Heart left ventricle (tissue), 16 donors: Measurements from ENCODE around the gene KRTAP8-1. TPM values are rescaled to one million over a fixed set of nuclear protein-coding genes. Genes with fewer than 3 reads are reported as not detected.

Source experiments
- ATAC-seq, 4 donors: fragments of 200-7000 bp; cut with Tn5 transposase; one replicate each; pipeline ENCODE4 v1.9.1; 2020 to 2022; ENCODE audit warnings: moderate library complexity in 4 of 4, mild to moderate bottlenecking in 3 of 4, moderate number of reproducible peaks in 1 of 4
- DNase-seq, 5 donors: peaks; one replicate each; pipeline ENCODE4 v3.0.0-alpha.2; 2020
- H3K27ac ChIP-seq, 12 donors: fragments of 200-600 bp; sonication (generic) in 4 of 12; one replicate each; pipeline versions ENCODE4 v1.5.0 to v1.8.0; 2016 to 2022; ENCODE audit warnings: mild to moderate bottlenecking in 2 of 12
- H3K27me3 ChIP-seq, 9 donors: fragments of 200-600 bp; sonication (generic) in 2 of 9; one replicate each; pipeline versions ENCODE4 v1.5.1 to v1.8.0; 2016 to 2022; ENCODE audit warnings: mild to moderate bottlenecking in 3 of 9
- H3K36me3 ChIP-seq, 9 donors: fragments of 200-600 bp; sonication (generic) in 2 of 9; one replicate each; pipeline versions ENCODE4 v1.5.0 to v1.8.0; 2018 to 2022; ENCODE audit warnings: mild to moderate bottlenecking in 2 of 9
- H3K4me1 ChIP-seq, 12 donors: fragments of 200-600 bp; sonication (generic) in 4 of 12; one replicate each; pipeline versions ENCODE4 v1.5.0 to v1.8.0; 2016 to 2022; ENCODE audit warnings: mild to moderate bottlenecking in 3 of 12
- H3K4me3 ChIP-seq, 12 donors: fragments of 200-600 bp; sonication (generic) in 4 of 12; one replicate each; pipeline versions ENCODE4 v1.5.0 to v1.8.0; 2017 to 2022; ENCODE audit warnings: mild to moderate bottlenecking in 9 of 12, moderate library complexity in 4 of 12
- H3K9me3 ChIP-seq, 12 donors: fragments of 200-600 bp; sonication (generic) in 4 of 12; one replicate each; pipeline versions ENCODE4 v1.5.0 to v1.8.0; 2016 to 2022; ENCODE audit warnings: mild to moderate bottlenecking in 1 of 12
- CTCF ChIP-seq, 12 donors: fragments of 200-600 bp; sonication (generic) in 4 of 12; IDR thresholded peaks; one replicate each; pipeline versions ENCODE4 v1.5.0 to v1.8.0; 2018 to 2022; ENCODE audit warnings: antibody characterized with exemption in 12 of 12, mild to moderate bottlenecking in 5 of 12
- POLR2A ChIP-seq, 2 donors: fragments of 450-650 bp; IDR thresholded peaks; one replicate each; pipeline ENCODE4 v1.6.1; 2017; ENCODE audit warnings: antibody characterized with exemption in 2 of 2, mild to moderate bottlenecking in 2 of 2, moderate library complexity in 2 of 2
- WGBS, 4 donors: extraction: QIAGEN DNeasy Blood & Tissue Kit in 2 of 4; methylation state at CpG; one replicate each; pipeline versions ENCODE4 v1.1.5 to v1.1.7; 2013 to 2018; 5-methylcytosine and 5-hydroxymethylcytosine counted together
- intact Hi-C, 10 donors: fragments of 100-400 bp; cut with DNase I; formaldehyde crosslinking; loops; one replicate each; pipeline versions ENCODE4 v1.11.1 to v1.14.2; 2022
- polyA plus RNA-seq, 2 donors: library from polyadenylated mRNA; stranded (reverse); fragments of 200-250 nt; gene quantifications; one replicate each; pipeline ENCODE4 v1.2.3, GENCODE V29; 2013
- total RNA-seq, 9 donors: library from RNA; depleted of rRNA in 2 of 9; stranded (reverse); fragments of >200 nt in 2 of 9; fragmentation: NEBNext Ultra II Directional in 3 of 9; extraction: Animal tissue kit (Norgen Biotek cat#: 25700) in 3 of 9; gene quantifications; one replicate each; pipeline versions ENCODE4 v1.1.0 to v1.2.4, GENCODE V29; 2016 to 2023
- donor health status: ischemic (EF 13 %, LVEDD 7.1; RV severe dilation, severe dysfunction).
- donor health status: healthy with polysubstance abuse.
- donor health status: DM: no; HTN: yes; CAD: no.
- donor health status: DM: no; HTN: no; CAD: no.
- donor health status: ischemic (EF 25% LVEDD 6.9; RV normal size, moderate dysfunction).
- donor health status: ischemic (EF 25% LVEDD 5.7; RV mildly dilated, moderate dysfunction).
- donor health status: healthy.
- donor health status: DM: yes; HTN: yes; CAD: no.
- donor health status: ischemic (EF 35%, LVEDD 5.7; RV mildly dilated, moderate dysfunction).
- donor health status: nonischemic (EF 11% LVEDD 7.7; RV severe dilation, severe dysfunction).
- donor health status: DM: yes; HTN: yes; CAD: no.
- donor health status: PGD.
- donor health status: ischemic (EF 29% LVEDD 5.4; RV normal size, mild dysfunction).
- donor health status: nonischemic (EF 23%, LVEDD 6.1; RV moderate dilation, normal function).

KRTAP8-1 gene
- total and polyA plus RNA-seq, 11 donors = not detected

- Histone ChIP-seq H3K4me3 (no peak overlapping the region), H3K9me3 (no peaks in the 10 kb centered on the region), H3K36me3 (no peaks in the 10 kb centered on the region), H3K27ac (no peak overlapping the region), H3K4me1 (no peaks in the 10 kb centered on the region), H3K27me3 (no peaks in the 10 kb centered on the region)
- intact Hi-C loops = no loop called here
- DNase-seq = no peak
- WGBS, 4 donors = 66 to 98% (median 76%) methylated on average over 1 of the region's 1 CpG
- TF ChIP-seq CTCF (IDR thresholded peaks at IDR 0.05) (no peak), POLR2A (IDR thresholded peaks at IDR 0.05) (no peak)
- ATAC-seq = no peak
These were observed 12.5 kb downstream of the KRTAP8-1 start for GRCh38 chr21:30800605-30801004.

GRCh38 chr21:30793581-30794314 is 19.3 kb downstream of the KRTAP8-1 start:
- Histone ChIP-seq H3K27ac (no peak overlapping the region), H3K9me3 (no peaks in the 10 kb centered on the region), H3K36me3 (no peaks in the 10 kb centered on the region), H3K4me1 (no peaks in the 10 kb centered on the region), H3K4me3 (no peak overlapping the region), H3K27me3 (no peaks in the 10 kb centered on the region)
- WGBS, 4 donors = 39 to 69% (median 57%) methylated on average over 2 of the region's 2 CpGs
- no peak for DNase-seq
- TF ChIP-seq CTCF (IDR thresholded peaks at IDR 0.05) = no peak
- no peak for ATAC-seq
- intact Hi-C loops = no loop called here

GRCh38 chr21:30779249-30779648 is 33.8 kb downstream of the KRTAP8-1 start:
- no peak for ATAC-seq
- no peak for DNase-seq
- WGBS, 4 donors = 73 to 82% (median 79%) methylated on average over 1 of the region's 1 CpG

More at GRCh38 chr21:30779249-30779648, 33.8 kb downstream of the KRTAP8-1 start:
- no peak overlapping the region for H3K27ac ChIP-seq
- intact Hi-C loops = no loop called here
- no peaks in the 10 kb centered on the region for H3K27me3 ChIP-seq
- H3K36me3 ChIP-seq = no peaks in the 10 kb centered on the region
- no peak overlapping the region for H3K4me3 ChIP-seq
- TF ChIP-seq CTCF (IDR thresholded peaks at IDR 0.05) (no peak), POLR2A (IDR thresholded peaks at IDR 0.05) (no peak)
- no peaks in the 10 kb centered on the region for H3K4me1 ChIP-seq
- H3K9me3 ChIP-seq = no peaks in the 10 kb centered on the region
